Pulmonary artery endothelial cell (primary cell): ENCODE measurements around the gene LILRA5. TPM values are rescaled to one million over a fixed set of nuclear protein-coding genes. Genes with fewer than 3 reads are reported as not detected.
"Not testable (repeated sequence)": the region's sequence is repeated elsewhere in the genome, so short reads cannot be mapped to it uniquely, and the experiment has no call there.

Experiments used
- DNase-seq: peaks from one replicate; pipeline ENCODE4 v3.0.0-alpha.2; 2011; ENCODE audit warnings: low read depth, low spot score
- total RNA-seq: library from RNA; depleted of rRNA; stranded (reverse); fragments of >200 nt; gene quantifications from 2 replicates; pipeline ENCODE4 v1.2.3, GENCODE V29; 2014

The LILRA5 gene
- not detected in 2 replicates for total RNA-seq

DNA sequence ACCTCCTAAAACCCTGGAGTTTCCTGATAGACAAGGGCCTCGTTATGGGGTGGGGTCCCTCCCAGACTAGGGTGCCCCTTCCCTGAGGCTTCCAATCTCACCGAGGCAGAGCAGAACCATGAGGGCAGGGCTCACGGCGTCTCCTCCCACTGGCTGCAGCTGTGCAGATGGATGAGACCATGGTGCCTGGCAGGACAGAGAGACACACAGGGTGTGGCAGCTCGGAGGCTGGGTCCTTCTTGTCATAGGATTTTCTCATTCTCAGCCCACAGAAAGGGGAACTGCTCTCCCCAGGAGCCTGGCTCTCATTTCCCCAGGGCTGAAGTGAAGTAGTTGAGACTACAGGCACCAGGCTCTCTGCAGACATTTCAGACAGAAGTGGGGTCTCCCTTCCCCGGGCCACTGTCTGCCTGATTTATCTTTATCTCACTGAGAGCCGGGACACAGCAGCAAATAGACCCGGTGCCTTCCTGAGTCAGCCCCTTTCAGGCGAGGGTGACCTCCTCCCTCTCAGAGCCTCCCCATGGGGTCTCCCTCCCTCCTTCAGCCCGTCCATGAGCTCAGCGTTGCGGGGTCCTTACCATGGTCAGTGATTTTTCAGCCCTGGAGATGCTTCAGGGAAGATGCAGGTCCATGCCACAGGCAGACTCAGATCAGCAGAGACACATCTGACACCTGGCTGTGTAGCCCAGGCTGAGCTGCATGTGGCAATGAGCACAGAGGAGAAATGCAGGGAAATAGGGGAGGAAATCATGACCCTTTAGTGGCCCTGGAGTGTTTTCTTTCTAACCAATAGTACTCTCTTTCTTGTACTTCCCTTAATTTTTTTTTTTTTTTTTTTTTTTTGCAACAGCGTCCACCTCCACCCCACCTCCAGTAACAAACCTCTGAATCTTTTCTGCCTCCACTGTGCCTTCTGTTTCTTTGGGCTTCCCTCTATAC lies at the start of gene LILRA5:
Gene LILRA5, minus strand, starts transcription at position 731 of the 942 bp plus-strand sequence. Its CDS starts 147 bp downstream, at position 584.
- DNase-seq: no peak

- DNase-seq: not testable (repeated sequence)
These were observed 48.9 kb upstream of the LILRA5 start for GRCh38 chr19:54361680-54362422.

- DNase-seq: not testable (repeated sequence)
These were observed 46.3 kb upstream of the LILRA5 start for GRCh38 chr19:54359149-54359820.

- DNase-seq: no peak
These were observed 44.4 kb upstream of the LILRA5 start for GRCh38 chr19:54357381-54357780.

DNA sequence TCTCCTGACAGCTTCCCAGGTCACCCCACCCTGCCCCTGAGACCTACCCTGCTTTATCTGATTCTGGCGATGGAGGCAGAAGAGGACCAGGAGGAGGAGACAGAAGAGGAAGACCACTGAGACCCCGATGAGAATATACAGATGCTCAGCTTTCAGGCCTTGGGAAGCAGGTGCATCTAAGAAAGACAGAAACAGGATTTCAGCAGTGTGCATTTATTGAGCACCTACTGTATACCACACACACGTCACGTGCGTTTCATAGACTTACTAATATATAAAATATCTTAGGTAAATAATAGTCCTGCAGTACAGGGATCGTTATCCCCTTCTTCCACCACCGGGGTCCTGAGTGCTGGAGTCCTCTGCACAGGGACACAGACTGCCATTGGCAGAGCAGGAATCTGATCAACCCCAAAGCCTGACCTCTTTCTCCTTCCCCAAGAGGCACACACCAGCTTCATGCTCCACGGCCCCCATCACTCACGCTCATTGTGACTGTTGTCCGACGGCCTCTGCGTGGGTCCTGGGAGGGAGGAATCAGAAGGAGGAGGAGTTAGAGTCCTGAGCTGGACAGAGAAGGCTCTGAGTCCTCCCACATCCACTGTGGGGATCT lies 43.6 kb upstream of the LILRA5 start:
- no peak for DNase-seq

DNA sequence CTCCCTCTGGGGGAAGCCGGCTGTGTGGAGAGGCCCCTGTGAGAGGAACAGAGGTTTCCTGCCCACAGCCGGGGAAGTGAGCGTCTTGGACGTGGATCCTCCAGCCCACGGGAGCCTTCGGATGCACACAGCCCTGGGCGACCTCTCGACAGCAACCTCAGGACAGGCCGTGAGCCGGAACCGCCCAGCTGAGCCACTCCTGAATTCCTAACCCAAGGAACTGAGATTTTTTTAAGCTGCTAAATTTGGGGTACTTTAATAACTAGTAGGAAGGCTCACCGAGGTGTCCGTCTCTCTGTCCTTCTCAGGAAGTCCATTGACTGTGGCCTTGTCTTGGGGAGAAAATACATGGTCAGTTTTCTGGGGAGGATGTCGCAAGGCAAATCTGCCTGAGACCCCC lies 42.7 kb upstream of the LILRA5 start:
- no peak for DNase-seq

GRCh38 chr19:54354761-54355160 lies 41.8 kb upstream of the LILRA5 start:
- DNase-seq: no peak

GRCh38 chr19:54352546-54352945 lies 39.6 kb upstream of the LILRA5 start:
- no peak for DNase-seq

GRCh38 chr19:54352041-54352440 lies 39.1 kb upstream of the LILRA5 start:
- DNase-seq: no peak

DNA sequence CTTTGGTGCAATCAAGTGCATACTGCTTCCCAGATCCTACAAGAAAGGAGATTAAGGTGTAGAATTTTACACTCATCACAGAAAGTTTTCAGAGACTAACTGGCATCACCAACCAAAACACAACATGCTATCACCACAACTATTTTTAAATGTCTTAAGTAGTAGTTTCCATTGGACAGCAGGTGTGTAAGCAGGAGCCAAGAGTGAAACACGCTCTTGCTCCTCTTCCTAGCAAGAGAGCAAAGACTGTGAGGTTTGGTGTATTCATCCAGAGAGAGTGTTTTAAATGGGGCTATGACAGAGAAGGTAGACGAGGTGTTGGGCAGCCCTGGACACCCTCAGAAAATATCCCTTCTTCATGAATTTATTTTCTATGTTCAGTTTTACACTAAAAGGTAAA lies 38.5 kb upstream of the LILRA5 start:
- no peak for DNase-seq

GRCh38 chr19:54345938-54346386 lies 33.0 kb upstream of the LILRA5 start:
- DNase-seq: no peak

DNA sequence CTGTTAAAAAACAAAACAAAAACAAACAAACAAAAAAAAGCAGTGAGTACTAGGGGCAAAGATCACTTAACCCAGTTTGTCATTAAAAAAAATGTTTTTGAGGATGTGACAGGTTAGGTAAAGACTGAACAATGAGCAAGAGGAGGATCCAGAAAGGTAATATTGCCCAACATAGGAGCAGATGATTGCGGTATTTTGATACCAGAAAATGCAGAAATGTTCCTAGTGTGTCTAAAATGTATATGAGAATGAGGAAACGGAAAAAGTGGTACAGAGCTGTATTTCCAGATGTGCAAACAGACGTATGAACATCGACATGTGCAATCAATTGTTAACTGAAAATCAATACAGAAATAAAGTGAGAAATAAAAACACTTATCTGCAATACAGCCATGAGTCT lies 30.9 kb upstream of the LILRA5 start:
- no peak for DNase-seq

- no peak for DNase-seq
These were observed 28.3 kb upstream of the LILRA5 start for GRCh38 chr19:54341295-54341694.

DNA sequence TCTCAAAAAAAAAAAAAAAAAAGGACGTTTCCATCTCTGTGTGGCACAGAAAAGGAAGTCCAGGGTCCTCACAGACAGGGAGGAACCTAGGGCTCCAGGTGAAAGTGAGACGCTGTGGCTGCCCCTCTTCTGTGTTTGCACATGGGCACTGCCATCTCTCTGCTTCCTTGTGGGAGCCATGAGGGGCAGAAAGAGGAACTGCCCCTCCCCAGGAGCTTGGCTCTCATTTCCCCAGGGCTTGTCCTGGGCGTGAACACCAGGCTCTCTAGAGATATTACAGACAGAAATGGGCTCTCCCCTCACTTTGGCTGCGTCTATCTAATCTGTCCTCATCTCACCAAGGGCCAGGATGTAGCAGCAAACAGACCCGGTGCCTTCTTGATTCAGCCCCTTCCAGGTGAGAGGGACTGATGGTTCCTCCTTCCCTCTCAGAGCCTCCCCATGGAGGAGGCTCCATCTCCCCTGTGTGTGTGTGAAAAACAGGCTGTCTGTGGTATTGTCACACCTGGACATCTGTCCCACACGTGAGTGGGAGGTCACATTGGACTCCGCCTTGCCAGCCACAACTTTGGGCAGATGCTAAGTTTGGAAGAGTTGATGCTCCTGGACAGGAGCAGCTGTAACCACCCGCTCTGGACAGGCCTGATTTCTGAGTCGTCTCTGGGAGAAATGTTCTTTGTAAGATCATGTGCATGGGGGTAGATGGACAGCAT lies 26.8 kb upstream of the LILRA5 start:
- no peak for DNase-seq

DNA sequence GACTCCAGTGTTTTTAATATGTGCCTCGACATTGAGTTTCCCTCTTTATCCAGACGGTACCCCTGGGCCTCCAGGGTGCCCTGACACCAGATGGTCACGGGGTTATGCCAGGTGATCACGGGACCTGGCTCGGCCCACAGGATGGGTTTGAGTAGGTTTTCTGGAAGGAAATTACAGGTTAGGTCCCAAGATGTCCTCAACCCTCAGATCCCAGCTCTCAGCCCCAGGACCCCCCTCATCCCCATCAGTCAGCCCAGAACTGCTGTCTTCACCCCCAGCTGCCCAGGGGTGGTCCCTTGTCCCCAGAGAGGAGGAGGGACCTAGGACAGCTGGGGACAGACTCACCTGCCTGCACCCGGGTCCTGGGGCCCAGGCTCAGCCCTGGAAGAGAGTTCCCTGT lies 25.6 kb upstream of the LILRA5 start:
- DNase-seq: no peak

DNA sequence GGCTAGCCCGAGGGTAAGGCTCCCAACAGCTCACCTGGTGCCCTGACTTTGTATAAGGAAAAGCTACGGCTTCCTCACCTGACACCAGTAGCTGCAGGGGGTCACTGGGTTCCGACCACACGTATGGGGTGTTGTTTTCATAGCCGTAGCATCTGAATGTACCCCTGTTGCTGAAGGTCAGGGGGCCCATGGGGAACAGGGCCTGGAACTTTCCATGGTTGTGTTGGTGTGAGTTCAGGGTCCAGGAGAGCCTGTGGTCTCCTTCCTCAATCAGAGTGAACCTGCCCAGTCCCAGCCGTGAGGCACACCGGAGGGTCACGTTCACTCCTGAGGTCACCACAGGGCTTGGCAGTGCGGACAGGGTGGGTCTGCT lies 24.9 kb upstream of the LILRA5 start:
- DNase-seq: no peak

DNA sequence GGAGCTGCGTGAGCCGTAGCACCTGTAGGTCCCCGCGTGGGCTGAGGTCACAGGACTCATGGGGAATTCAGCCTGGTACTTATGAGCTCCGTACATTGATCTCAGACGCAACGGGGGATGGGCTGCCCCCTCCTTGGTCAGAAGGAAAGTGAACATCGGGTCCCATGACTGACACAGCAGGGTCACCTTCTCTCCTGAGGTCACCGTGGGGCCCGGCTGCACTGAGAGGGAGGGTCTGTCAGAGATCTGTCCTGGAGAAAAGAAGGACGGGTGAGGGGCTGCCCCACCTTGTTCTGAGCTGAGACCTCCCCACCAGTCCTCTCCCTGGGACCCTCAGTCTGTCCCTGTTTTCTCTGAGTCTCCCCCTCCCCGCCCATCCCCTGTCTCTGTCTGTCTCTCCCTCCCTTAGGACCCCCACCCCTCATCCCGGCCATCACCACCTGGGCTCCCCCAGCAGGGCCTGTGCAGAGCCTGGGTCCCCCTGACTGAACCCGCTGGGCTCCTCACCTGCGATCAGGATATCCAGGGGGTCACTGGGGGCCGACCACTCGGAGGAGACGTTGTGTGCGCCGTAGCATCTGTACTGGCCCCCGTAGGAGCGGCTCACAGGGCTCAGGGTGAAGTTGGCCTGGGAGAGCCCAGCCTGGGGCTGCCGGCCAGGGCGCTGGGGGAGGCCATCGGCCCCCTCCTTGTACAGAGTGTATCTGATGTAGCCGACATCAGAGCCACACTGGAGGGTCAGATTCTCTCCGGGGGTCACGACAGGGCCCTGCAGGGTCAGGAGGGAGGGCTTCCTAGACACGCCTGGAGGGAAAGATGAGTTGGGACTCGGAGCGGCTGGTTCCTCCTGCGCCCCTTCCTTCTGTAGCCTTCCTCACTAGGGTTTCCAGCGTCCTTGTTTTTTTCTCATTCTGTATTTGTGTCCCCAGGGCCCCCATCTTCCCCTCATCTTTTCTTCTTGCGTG lies 24.2 kb upstream of the LILRA5 start:
- no peak for DNase-seq

GRCh38 chr19:54335979-54336892 lies 23.3 kb upstream of the LILRA5 start:
- no peak for DNase-seq

- no peak for DNase-seq
These were observed 22.2 kb upstream of the LILRA5 start for GRCh38 chr19:54335164-54335563.
